H1 (cell line): ENCODE measurements around the gene ITGA5. TPM values are rescaled to one million over a fixed set of nuclear protein-coding genes. Genes with fewer than 3 reads are reported as not detected.

Source experiments
- CTCF ChIA-PET: fragments of 300-600 bp; sonication (Branson Sonifier 250); formaldehyde crosslinking; loops from one replicate; lab custom pipeline; 2021; ENCODE audit not compliant: partially characterized antibody; lab: Charles Lee
- POLR2A ChIA-PET: fragments of 300-600 bp; sonication (Branson Sonifier 250); formaldehyde crosslinking; loops from one replicate; lab custom pipeline; 2021; ENCODE audit warnings: inconsistent platforms; ENCODE audit not compliant: partially characterized antibody; lab: Charles Lee
- DNase-seq, 2 experiments: peaks; one replicate each; pipeline versions ENCODE4 v3.0.0 to v3.0.0-alpha.2; 2010 to 2022; ENCODE audit warnings: low spot score in 2 of 2, low read depth in 1 of 2, mixed read lengths in 1 of 2
- FAIRE-seq: peaks from 2 replicates; lab custom pipeline; 2011; peaks lifted over from hg19 to GRCh38; lab: Jason Lieb, UNC
- H2AFZ ChIP-seq: 2 replicates; pipeline ENCODE4 v1.8.1; 2012; ENCODE audit warnings: low read length, inconsistent platforms
- H2AK5ac ChIP-seq: 2 replicates; pipeline ENCODE4 v1.6.1; 2013; ENCODE audit warnings: low read depth, low read length
- H2BK120ac ChIP-seq: replicated peaks from 2 replicates; pipeline ENCODE3; 2013; ENCODE audit warnings: low read depth, low read length, inconsistent platforms
- H2BK12ac ChIP-seq: 2 replicates; pipeline ENCODE4 v1.6.1; 2013; ENCODE audit warnings: low read depth, low read length
- H2BK15ac ChIP-seq: 2 replicates; pipeline ENCODE4 v1.6.1; 2013; ENCODE audit warnings: low read length
- H2BK20ac ChIP-seq: 2 replicates; pipeline ENCODE4 v1.6.1; 2013; ENCODE audit warnings: low read length
- H2BK5ac ChIP-seq: 2 replicates; pipeline ENCODE4 v1.6.1; 2013; ENCODE audit warnings: low read depth, low read length
- H3K14ac ChIP-seq: 2 replicates; pipeline ENCODE4 v1.6.1; 2013; ENCODE audit warnings: inconsistent platforms; ENCODE audit not compliant: insufficient read length
- H3K18ac ChIP-seq: 2 replicates; pipeline ENCODE4 v1.6.1; 2013; ENCODE audit warnings: low read length; ENCODE audit errors: extremely low read depth
- H3K23ac ChIP-seq: 2 replicates; pipeline ENCODE4 v1.6.1; 2013; ENCODE audit warnings: inconsistent platforms; ENCODE audit not compliant: insufficient read length
- H3K23me2 ChIP-seq: 2 replicates; pipeline ENCODE4 v1.6.1; 2013; ENCODE audit warnings: low read depth, low read length
- H3K27ac ChIP-seq: 2 replicates; pipeline ENCODE4 v1.6.1; 2011; ENCODE audit warnings: low read depth, low read length, inconsistent platforms
- H3K27me3 ChIP-seq, 4 experiments: replicated peaks in 1 of 4; 1 replicate in 1 of 4; 2 replicates in 3 of 4; pipeline versions ENCODE4 v1.6.1 to v1.8.1; 2011 to 2013; ENCODE audit warnings: low read length in 3 of 4, mild to moderate bottlenecking in 3 of 4, inconsistent platforms in 2 of 4, mixed read lengths in 2 of 4, moderate library complexity in 1 of 4; ENCODE audit not compliant: control insufficient read depth in 3 of 4, insufficient read depth in 3 of 4; ENCODE audit errors: extremely low read depth in 1 of 4
- H3K36me3 ChIP-seq, 4 experiments: 2 replicates each; pipeline versions ENCODE4 v1.6.1 to v1.8.1; 2011 to 2013; ENCODE audit warnings: mild to moderate bottlenecking in 4 of 4, low read length in 3 of 4, moderate library complexity in 2 of 4, control low read depth in 1 of 4, inconsistent platforms in 1 of 4; ENCODE audit not compliant: insufficient read depth in 4 of 4, control insufficient read depth in 2 of 4
- H3K4ac ChIP-seq: replicated peaks from 2 replicates; pipeline ENCODE3; 2013; ENCODE audit warnings: low read length, low read depth, mixed read lengths, inconsistent platforms; ENCODE audit not compliant: insufficient read length
- H3K4me1 ChIP-seq, 4 experiments: replicated peaks in 1 of 4; 1 replicate in 1 of 4; 2 replicates in 3 of 4; pipeline versions ENCODE4 v1.6.1 to v1.8.1; 2011 to 2013; ENCODE audit warnings: low read length in 3 of 4, inconsistent platforms in 2 of 4, mixed read lengths in 1 of 4; ENCODE audit not compliant: insufficient read depth in 4 of 4, control insufficient read depth in 3 of 4
- H3K4me2 ChIP-seq, 2 experiments: 2 replicates each; pipeline versions ENCODE4 v1.6.1 to v1.8.1; 2011 to 2013; ENCODE audit warnings: low read depth in 2 of 2, low read length in 2 of 2, control low read depth in 1 of 2, inconsistent platforms in 1 of 2, mild to moderate bottlenecking in 1 of 2; ENCODE audit not compliant: insufficient read depth in 1 of 2
- H3K4me3 ChIP-seq, 4 experiments: fragments of 200-600, 300-600 bp in 1 of 4; sonication (generic), shearing (Covaris generic), sonication (Bioruptor Twin) in 1 of 4; 2 replicates each; pipeline versions ENCODE4 v1.5.1 to v1.8.1; 2011 to 2016; ENCODE audit warnings: low read length in 4 of 4, low read depth in 3 of 4, control low read depth in 2 of 4, inconsistent platforms in 2 of 4, mild to moderate bottlenecking in 2 of 4, mixed read lengths in 1 of 4, moderate library complexity in 1 of 4; ENCODE audit not compliant: insufficient read depth in 2 of 4; ENCODE audit errors: extremely low read depth in 1 of 4
- H3K56ac ChIP-seq: replicated peaks from 2 replicates; pipeline ENCODE3; 2013; ENCODE audit warnings: low read depth, mild to moderate bottlenecking, mixed read lengths, low read length, inconsistent platforms; ENCODE audit not compliant: insufficient read length
- H3K79me1 ChIP-seq: 2 replicates; pipeline ENCODE4 v1.6.1; 2013; ENCODE audit warnings: low read depth, low read length, control low read depth
- H3K79me2 ChIP-seq, 2 experiments: 2 replicates each; pipeline versions ENCODE4 v1.6.1 to v1.8.1; 2012 to 2013; ENCODE audit warnings: low read length in 2 of 2, mild to moderate bottlenecking in 2 of 2, inconsistent platforms in 1 of 2; ENCODE audit not compliant: insufficient read depth in 2 of 2, control insufficient read depth in 1 of 2
- H3K9ac ChIP-seq, 4 experiments: replicated peaks in 1 of 4; 1 replicate in 1 of 4; 2 replicates in 3 of 4; pipeline versions ENCODE4 v1.6.1 to v1.8.1; 2011 to 2013; ENCODE audit warnings: low read depth in 3 of 4, low read length in 3 of 4, control low read depth in 2 of 4, mild to moderate bottlenecking in 2 of 4, moderate library complexity in 2 of 4, inconsistent platforms in 1 of 4; ENCODE audit errors: extremely low read depth in 1 of 4
- H3K9me3 ChIP-seq, 2 experiments: 2 replicates each; pipeline versions ENCODE4 v1.6.1 to v1.8.1; 2012 to 2013; ENCODE audit warnings: mild to moderate bottlenecking in 2 of 2, moderate library complexity in 2 of 2, control low read depth in 1 of 2, inconsistent platforms in 1 of 2, low read depth in 1 of 2, low read length in 1 of 2, mixed read lengths in 1 of 2; ENCODE audit not compliant: insufficient read depth in 2 of 2
- H4K20me1 ChIP-seq, 2 experiments: replicated peaks in 1 of 2; 2 replicates each; pipeline versions ENCODE3 to v1.8.1; 2011 to 2013; ENCODE audit warnings: inconsistent platforms in 2 of 2, low read length in 2 of 2, mild to moderate bottlenecking in 1 of 2; ENCODE audit not compliant: insufficient read depth in 2 of 2, control insufficient read depth in 1 of 2
- H4K5ac ChIP-seq: 2 replicates; pipeline ENCODE4 v1.6.1; 2013; ENCODE audit warnings: low read length, low read depth, mixed read lengths, inconsistent platforms; ENCODE audit not compliant: insufficient read length
- H4K8ac ChIP-seq: 2 replicates; pipeline ENCODE4 v1.8.0; 2013; ENCODE audit warnings: mild to moderate bottlenecking, moderate library complexity, low read length, inconsistent platforms; ENCODE audit not compliant: insufficient read depth; ENCODE audit errors: extremely low read depth
- H4K91ac ChIP-seq: replicated peaks from 2 replicates; pipeline ENCODE3; 2013; ENCODE audit warnings: low read length, mixed read lengths, inconsistent platforms; ENCODE audit not compliant: insufficient read length
- GTF2F1 ChIP-seq: IDR thresholded peaks from 2 replicates; pipeline ENCODE4 v1.6.1; 2012; ENCODE audit warnings: low read depth, low read length, improper control_type of control experiment, borderline replicate concordance
- HDAC2 ChIP-seq, 2 experiments: fragments of 300-600 bp in 1 of 2; sonication (generic) in 1 of 2; IDR thresholded peaks; 2 replicates each; pipeline ENCODE4 v1.6.1; 2011 to 2012; ENCODE audit warnings: low read depth in 2 of 2, low read length in 2 of 2, mild to moderate bottlenecking in 2 of 2, moderate library complexity in 2 of 2, borderline replicate concordance in 1 of 2, inconsistent platforms in 1 of 2
- POLR2AphosphoS5 ChIP-seq: IDR thresholded peaks from 2 replicates; pipeline ENCODE4 v1.6.1; 2011; ENCODE audit warnings: low read depth, low read length
- SIN3A ChIP-seq, 2 experiments: IDR thresholded peaks in 1 of 2; conservative IDR thresholded peaks in 1 of 2; 2 replicates each; pipeline ENCODE4 v1.6.1; 2011 to 2012; ENCODE audit warnings: low read length in 2 of 2, improper control_type of control experiment in 1 of 2, low read depth in 1 of 2, mild to moderate bottlenecking in 1 of 2
- SP1 ChIP-seq: IDR thresholded peaks from 2 replicates; pipeline ENCODE4 v1.6.1; 2011; ENCODE audit warnings: low read depth, low read length
- TAF1 ChIP-seq: IDR thresholded peaks from 2 replicates; pipeline ENCODE4 v1.6.1; 2011; ENCODE audit warnings: mild to moderate bottlenecking, low read depth, low read length
- TBP ChIP-seq: IDR thresholded peaks from 2 replicates; pipeline ENCODE4 v1.6.1; 2011; ENCODE audit warnings: low read depth, low read length, improper control_type of control experiment
- TCF12 ChIP-seq: IDR thresholded peaks from 2 replicates; pipeline ENCODE4 v1.6.1; 2011; ENCODE audit warnings: low read depth, mild to moderate bottlenecking, low read length
- WGBS, 2 experiments: shearing (Covaris generic) in 1 of 2; methylation state at CpG; one replicate each; pipeline versions ENCODE4 v1.1.6 to v1.1.7; 2013 to 2015; ENCODE audit warnings: low lambda C conversion rate in 2 of 2, mixed read lengths in 2 of 2, inconsistent platforms in 1 of 2, low coverage in 1 of 2, missing lambda C conversion rate in 1 of 2; ENCODE audit not compliant: insufficient replicate concordance in 2 of 2, insufficient coverage in 1 of 2, insufficient read length in 1 of 2; ENCODE audit errors: extremely low coverage in 1 of 2, missing lambda C conversion rate in 1 of 2; 5-methylcytosine and 5-hydroxymethylcytosine counted together
- polyA plus RNA-seq, 7 experiments: library from polyadenylated mRNA; depleted of rRNA in 3 of 7; stranded (reverse) in 5 of 7; unstranded in 2 of 7; fragments of >200 nt in 5 of 7; fragments of 200-250 nt in 2 of 7; gene quantifications; 1 replicate in 5 of 7; 2 replicates in 1 of 7; 4 replicates in 1 of 7; pipeline versions ENCODE4 v1.2.1 to v1.2.3, GENCODE V29; 2011 to 2013; ENCODE audit warnings: missing spikeins in 2 of 7, mixed read lengths in 2 of 7
- total RNA-seq: library from RNA; stranded (reverse); fragmentation: NEBNext Ultra II Directional; extraction: Animal tissue kit (Norgen Biotek cat#: 25700); gene quantifications from 2 replicates; pipeline ENCODE4 v1.2.1, GENCODE V29; 2021

ITGA5 gene
- total and polyA plus RNA-seq, 2 of the 8 experiments (the other 6 are each of a cell fraction or from before 2014, with no cell fraction given): 11.6 to 19.4 TPM

DNA sequence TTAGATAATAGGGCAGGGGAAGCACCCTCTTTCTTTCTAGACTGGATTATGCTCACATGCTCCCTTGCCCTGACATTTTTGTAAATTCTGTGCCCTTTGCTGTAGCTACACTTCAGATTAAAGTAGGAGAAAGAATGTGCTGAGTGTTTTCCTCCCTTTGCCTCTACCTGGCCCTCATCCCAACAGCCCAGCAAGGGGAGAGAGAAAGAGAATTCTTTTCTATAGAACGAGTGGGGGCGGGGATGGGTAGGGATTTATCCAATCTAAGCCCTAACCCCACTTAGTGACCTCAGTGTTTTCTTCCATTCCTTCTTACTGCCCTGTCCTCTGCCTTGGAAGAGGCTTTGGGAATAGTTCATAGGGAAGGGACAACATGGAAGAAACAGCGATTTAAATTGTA, 68.3 kb downstream of the ITGA5 start:
- peaks cover 20 to 56% (median 28%) of the 10 kb centered on the region in 4 experiments for H3K4me1 ChIP-seq

More for the DNA sequence above, 68.3 kb downstream of the ITGA5 start:
- Histone ChIP-seq H3K4ac (no peak overlapping the region), H3K23me2 (peaks cover 3% of the 10 kb centered on the region), H3K56ac (no peak overlapping the region), H3K79me1 (no peaks in the 10 kb centered on the region), H4K91ac (no peak overlapping the region), H4K8ac (no peak overlapping the region), H3K4me2 (peak overlapping the region; percentile 4 to 80; a peak in 3 of 4 replicates), H2AK5ac (no peak overlapping the region), H2AFZ (no peak overlapping the region), H3K9ac (no peak overlapping the region), H2BK120ac (no peak overlapping the region), H2BK20ac (no peak overlapping the region), H4K5ac (no peak overlapping the region), H3K9me3 (no peaks in the 10 kb centered on the region), H3K4me3 (no peak overlapping the region; a peak in 1 of 8 replicates), H3K79me2 (no peaks in the 10 kb centered on the region), H3K27ac (no peak overlapping the region), H2BK5ac (no peak overlapping the region), H3K23ac (no peak overlapping the region), H4K20me1 (no peaks in the 10 kb centered on the region), H2BK12ac (no peak overlapping the region), H2BK15ac (no peak overlapping the region), H3K36me3 (peaks cover 0 to 27% (median 17%) of the 10 kb centered on the region in 4 experiments; a peak in 6 of 8 replicates), H3K14ac (no peak overlapping the region), H3K18ac (no peak overlapping the region), H3K27me3 (peaks cover 0 to 9% (median 4%) of the 10 kb centered on the region in 4 experiments; a peak in 3 of 7 replicates)
- 36% methylated on average over 3 of the region's 3 CpGs; no CpG with 5 or more reads in 1 of the 2 experiments for WGBS, 2 experiments
- TF ChIP-seq TCF12 (0 out of 2 replicates have a peak, but pooled peaks have one; percentile 41), TAF1 (no peak), GTF2F1 (no peak), SP1 (peak; percentile 52; the same call in 1 of the 2 replicates), SIN3A (conservative IDR thresholded peaks at IDR 0.05 in 1 of 2, IDR thresholded peaks at IDR 0.05 in 1 of 2; ENCODE audit: low read depth in 1 of 2, low read length in 2 of 2) (0 out of 4 replicates have a peak, but pooled peaks of 1 of the 2 experiments have one; percentile 39), TBP (no peak), POLR2AphosphoS5 (peak; percentile 64; the same call in 1 of the 2 replicates), HDAC2 (IDR thresholded peaks at IDR 0.05; ENCODE audit: borderline replicate concordance in 1 of 2, low read depth in 2 of 2, low read length in 2 of 2) (0 out of 4 replicates have a peak, but pooled peaks of 1 of the 2 experiments have one; percentile 16)
- ChIA-PET POLR2A (interaction anchor here (0.9 to 6.3 kb wide), 14 partner anchors 8 to 139 kb away, joined by 3 to 74 read pairs (median 13); partner anchors contain the start of genes CBX5, COPZ1 and HNRNPA1), CTCF (interaction anchor here (0.5 to 6.2 kb wide), 15 partner anchors 9 to 142 kb away, joined by 3 to 121 read pairs (median 7); no protein-coding TSS in a partner anchor)
- DNase-seq (no peak), FAIRE-seq (no peak)
